Islet of Langerhans (tissue), 1 donor: Measurements from ENCODE around the gene MACROD2.
A peak's percentile ranks its signal among the peaks of the same experiment; 100 is the strongest.

Source experiments
- FAIRE-seq: peaks from one replicate; lab custom pipeline; 2011; peaks lifted over from hg19 to GRCh38; lab: Jason Lieb, UNC

Gene MACROD2

DNA sequence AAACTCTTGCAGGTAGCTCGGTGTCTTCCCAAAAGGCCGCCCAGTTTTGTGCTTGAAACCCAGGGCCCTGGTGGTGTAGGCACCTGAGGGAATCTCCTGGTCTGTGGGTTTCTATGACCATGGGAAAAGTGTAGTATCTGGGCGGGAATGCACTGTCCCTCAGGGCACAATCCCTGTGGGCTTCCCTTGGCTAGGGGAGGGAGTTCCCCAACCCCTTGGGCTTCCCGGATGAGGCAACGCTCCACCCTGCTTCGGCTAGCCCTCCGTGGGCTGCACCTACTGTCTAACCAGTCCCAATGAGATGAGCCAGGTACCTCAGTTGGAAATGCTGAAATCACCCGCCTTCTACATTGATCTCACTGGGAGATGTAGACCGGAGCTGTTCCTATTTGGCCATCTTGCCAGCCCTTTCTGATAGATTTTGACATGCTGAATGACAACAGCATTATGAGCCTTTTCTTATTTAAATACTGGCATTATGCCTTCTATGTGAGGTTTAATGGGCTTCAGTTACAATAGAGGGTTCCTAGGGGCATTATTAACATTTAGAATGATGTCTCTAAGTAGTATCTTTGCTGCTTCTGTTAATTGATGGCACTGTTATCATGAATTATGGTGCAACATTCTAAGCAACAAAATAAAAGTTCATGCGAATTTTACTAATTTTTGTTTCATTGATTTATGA, 475.8 kb downstream of the MACROD2 start:
- FAIRE-seq = no peak

DNA sequence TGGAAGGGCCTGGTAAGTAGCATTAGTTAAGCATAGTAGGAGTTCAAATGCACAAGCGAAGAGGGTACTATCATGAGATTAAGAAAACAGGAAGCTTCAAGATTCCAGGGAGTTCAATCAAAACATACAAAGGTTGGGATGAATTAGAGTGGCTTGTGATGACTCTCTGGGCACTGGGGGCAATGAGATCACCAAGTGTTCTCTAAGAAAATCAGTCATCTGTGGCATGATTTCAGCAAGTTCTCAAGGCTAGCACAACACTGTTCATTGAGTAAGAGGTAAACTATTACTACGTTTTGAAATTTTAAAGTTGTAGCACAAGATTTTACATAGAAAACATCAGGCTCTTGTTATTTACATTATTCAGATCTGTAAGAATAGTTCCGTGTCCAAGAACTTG, 481.8 kb downstream of the MACROD2 start:
- no peak for FAIRE-seq

DNA sequence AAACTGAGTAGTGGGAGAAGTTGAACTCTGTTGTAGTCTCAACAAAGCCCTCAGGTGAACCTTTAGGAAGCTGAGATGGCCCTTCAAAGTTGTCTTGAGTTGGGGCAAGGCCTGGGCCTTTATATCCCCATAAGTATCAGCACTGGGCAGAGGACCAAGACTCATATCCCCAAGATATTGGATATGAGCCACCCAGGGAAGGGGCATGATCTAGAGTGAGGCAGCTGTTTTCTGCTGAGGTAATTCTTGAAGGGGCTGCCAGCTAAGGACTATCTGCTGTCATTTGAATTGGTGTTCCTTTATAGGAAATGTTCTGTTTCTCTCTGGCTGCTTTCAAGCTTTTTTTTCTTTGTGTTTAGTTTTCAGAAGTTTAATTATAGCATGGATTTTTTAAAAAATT, 482.8 kb downstream of the MACROD2 start:
- FAIRE-seq = no peak

DNA sequence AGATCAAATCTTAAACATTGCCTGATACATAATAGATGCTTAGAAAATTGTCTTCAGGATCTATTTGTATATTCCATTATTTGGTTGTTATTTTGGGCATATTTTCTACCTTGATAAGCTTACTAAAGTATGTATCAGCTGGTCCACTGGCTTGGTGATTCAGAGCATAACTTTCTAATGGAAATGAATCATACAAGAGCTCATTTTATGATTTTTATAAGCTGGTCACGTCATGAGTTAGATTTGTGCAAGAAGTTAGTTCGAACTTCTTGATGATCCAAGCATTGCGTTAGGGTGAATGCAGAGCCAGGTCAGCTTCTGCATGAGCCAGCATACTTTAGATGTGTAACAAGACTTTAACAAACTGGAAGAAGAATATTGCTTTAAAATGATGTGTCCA, 486.5 kb downstream of the MACROD2 start:
- FAIRE-seq = no peak

DNA sequence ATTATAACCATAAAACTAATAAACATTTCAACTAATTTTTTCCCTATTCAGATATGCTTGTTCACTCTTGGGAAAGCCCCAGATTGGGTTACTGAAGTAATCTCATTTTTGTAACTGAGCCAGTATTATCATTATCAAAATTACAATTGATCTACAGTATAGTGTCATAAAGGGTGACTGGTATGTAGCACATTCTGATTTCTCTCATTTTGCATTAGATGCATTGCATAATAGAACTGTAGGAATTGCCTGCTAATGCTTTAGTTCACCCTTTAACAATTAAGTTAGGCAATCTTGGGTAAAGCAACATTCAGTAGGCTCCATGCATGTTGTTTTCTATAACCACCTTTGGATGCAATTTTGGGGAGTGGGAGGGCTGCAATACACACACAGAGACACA, 492.9 kb downstream of the MACROD2 start:
- FAIRE-seq = no peak

DNA sequence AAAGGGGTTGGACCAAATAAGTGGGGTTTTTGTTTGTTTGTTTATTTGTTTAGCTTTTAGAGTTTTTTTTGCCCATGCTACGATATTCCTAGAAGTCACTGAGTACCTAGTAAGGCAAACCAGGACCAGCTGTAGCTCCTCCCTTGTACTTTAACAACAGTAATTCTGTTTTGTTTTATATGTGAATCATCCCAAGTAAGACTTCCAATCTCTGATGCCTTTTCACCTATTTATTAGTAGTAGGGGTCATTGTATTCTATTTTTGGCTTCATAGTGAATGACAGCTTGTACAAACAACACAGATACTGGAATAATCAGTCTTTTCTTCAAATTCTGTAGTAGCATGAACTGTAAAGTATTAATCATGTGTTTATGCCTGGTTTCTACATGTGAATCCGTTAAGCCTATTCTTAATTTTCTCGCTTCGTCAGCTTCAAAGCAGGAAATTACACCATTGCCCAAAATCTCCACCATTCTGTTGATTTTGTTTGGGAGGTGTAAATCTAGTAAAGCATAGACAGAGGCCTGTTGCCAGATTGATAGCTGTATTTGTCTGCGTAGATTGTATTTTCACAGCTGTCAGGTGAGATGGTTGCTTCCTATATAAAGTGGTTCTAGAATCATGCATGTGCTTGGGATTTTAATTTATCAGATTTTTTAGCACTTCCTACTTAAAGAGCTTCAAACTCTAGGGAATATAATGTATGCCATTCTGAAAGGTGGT, 493.6 kb downstream of the MACROD2 start:
- peak; percentile 5 for FAIRE-seq

DNA sequence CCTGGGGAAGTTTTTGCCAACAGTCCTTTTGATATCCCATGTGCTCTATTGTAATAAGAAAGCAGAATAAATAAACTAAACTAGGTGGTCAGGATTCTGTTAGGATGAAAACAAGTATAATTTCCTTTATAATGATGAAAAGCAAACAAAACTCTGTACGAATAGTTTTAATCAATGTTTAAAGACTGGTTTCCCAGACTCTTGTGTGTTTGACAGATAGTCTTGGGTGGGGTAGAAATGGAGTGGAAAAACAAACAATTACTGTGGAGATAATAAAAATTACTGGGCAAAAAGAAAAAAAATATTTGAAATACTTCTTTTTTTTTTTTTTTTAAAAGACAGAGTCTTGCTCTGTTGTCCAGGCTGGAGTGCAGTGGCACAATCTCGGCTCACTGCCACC, 494.2 kb downstream of the MACROD2 start:
- no peak for FAIRE-seq

DNA sequence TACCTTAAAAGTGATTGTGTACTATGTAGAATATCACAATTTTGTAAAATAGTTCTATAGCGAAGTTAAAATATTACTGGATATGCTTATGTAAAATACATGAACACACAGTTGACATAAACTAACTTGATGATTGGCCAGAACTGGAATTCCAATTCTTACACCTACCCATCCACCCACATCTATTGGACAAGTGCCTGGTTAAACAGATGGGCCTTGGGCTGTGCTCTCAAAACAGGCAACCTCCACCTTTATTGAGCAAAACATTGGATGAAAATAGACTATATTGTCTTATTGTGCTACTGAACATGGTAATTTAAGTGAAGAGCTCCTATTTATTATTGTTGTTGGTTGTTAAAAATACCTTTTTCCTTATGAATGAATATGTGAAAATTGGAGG, 496.1 kb downstream of the MACROD2 start:
- FAIRE-seq = no peak

DNA sequence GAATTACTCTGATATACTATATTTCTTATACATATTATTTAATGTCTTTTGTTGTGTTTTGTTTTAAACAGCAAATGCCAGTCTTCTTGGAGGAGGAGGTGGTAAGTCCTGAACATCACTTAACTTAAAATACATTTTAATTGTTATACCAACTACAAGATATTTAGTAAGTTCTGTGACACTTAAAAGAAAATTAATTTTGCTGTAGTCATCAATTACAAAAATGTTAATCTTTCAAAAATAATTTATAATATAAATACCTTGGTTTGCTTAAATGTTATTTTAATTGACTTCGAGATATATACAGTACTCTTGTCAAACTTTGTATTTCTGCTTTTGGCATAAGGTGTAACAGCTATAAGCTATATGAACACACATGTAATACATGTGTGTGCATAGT, 498.1 kb downstream of the MACROD2 start:
- peak; percentile 69 for FAIRE-seq

DNA sequence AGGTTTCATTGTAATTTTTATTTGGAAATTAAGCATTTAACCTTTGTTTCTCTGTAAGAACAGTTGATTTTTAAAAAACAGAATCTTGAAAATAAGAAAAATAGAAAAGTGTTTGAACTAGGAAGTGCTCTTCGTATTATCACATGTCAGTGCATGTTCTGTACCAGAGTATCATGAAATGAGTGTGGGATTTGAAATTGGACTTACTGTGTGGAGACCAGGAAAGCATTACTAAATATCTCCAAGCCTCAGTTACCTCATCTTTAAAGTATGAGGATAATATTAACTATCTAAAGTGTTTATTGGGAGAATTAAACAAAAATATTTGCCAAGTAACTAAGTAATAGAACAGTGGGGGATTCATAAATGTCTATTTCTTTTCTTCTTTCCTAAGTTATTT, 499.0 kb downstream of the MACROD2 start:
- no peak for FAIRE-seq

DNA sequence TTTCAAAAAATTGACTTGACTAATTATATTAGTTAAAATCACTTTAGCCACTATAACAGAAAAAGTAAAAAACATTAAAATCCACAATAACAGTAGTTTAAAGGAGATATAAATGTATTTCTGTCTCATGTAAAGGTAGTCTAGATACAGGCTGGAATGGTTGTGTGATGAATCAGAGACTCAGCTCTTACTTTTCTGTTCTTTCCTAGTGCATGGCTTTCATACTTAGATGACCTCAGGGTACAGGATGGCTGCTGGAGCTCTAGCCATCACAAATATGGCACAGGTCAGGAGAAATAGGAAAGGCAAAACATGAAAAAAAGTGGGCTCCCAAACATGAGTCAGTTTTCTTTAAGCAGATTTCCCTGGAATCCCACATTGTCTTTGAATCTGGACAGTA, 499.8 kb downstream of the MACROD2 start:
- no peak for FAIRE-seq

DNA sequence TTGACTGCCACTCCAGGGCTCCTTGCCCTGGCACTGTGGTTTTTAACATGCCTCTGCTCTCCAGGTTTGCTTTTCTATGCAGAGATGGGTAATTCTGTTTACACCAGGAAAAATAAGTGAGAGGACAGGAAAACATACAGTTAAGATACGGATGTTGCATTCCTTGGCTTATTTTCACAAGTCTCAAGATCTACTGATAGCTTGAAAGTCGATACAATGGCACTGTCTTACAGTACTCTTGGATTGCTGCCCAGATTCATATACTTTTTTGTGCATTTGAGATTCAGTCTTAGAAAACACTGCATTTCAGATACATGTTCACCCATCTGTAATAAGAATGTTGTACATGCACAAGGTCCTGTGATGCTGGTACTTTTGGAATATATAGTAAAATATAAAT, 501.7 kb downstream of the MACROD2 start:
- no peak for FAIRE-seq

DNA sequence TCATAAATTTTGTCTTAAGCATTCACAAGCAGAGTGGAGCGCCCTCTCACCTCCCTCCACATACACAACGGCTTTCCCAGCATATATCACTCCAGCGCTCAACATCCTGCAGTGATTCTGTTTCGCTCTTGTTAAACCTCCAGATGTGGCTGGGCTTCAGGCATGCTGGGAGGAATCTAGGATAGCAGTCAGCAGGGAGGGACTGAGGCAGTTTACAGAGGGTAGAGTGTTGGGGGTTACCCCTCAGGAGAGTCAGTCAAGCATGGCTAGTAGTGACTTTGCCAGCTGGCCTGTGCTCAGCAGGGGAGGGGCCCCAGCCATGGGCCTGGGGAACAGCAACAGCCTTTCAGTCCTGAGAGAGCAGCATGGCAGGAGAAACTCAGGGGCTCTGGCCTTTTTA, 503.5 kb downstream of the MACROD2 start:
- no peak for FAIRE-seq

DNA sequence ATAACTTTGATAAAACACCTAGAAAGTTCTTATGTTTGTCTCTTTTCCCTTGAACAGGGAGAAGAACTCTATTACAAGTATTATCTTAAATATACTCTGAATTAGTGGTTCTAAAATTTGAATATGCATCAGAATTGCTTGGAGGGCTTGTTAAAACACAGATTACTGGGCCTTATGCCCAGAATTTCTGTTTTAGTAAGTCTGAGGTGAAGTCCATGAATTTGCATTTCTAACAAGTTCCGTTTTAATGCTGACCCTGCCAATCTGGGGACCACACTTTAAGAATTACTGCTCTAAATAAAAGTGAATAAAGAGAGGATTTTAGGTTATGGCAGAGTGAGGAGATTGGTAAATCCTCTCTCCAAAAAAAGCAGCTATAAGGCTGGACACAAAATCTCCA, 510.2 kb downstream of the MACROD2 start:
- FAIRE-seq = no peak

DNA sequence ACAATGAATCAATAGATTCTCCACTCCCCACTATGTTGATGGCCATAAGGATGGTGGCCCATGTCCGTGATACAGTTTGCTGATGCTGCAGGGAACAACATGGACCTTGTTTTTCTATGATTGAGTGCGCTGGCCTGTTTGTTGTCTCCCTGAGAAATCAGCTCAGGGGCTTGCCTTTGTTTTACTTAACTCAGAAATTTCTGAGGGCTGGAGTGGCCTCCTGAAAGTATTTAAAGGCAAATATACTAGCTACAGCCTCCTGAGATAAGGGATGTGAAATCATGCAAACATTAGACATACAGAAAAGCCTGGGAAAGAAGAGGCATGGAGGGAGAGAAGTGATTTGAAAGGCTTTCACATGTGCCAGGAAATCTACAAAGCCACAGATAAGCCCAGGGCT, 512.4 kb downstream of the MACROD2 start:
- no peak for FAIRE-seq

DNA sequence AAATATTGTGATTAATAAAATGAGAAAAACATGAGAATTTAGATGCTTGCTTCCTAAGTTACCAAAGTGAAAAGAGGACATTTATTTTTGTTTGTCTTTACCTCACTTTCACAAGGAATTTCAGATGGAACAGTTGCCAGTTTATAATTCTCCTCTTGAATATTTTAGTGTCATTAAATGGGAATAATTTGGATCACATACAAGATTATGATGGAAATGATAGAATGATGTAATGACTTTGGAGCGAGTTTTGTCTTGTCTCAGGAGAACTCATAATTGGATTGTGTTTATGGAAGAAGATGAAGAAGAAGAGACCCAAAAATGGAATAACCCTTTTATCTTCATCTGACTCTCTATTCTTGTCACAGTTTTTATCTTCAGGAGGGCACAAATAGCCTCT, 515.0 kb downstream of the MACROD2 start:
- FAIRE-seq = no peak

DNA sequence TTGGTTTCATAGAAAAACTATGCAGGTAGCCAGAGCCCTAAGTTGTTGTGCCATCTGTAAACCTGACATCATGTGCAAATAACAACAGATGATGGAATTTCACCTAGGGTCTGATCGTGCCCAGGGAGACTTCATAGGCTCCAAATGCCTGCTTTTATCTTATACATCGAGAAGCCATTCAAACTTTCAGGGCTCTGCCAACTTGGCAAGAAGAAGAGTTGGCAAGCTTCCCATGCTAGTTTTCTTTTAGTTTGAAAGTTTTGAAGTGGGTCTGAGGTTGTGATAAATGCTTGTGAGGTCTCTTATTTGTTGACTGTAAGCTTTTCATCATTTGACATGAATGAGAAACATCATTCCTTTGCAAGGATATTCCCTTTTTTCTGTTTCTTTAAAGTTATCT, 517.5 kb downstream of the MACROD2 start:
- FAIRE-seq = no peak

DNA sequence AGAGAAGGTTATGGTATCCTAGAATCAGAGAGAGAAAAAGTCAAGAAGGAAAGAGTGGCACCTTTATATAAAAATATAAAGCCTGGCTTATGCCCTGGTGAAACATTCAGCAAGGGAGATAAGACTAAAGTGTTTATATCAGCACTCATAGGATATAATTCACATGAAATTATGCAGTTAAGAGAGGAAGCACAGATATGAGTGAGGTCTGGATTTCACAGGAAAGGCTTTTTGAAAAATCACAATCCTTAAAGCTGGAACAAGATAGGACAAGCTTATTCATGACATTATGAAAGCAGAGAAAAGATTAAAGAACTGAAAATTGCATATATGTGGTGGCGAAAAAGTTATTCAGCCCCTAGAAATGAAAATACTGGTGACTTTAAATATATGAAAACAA, 523.3 kb downstream of the MACROD2 start:
- FAIRE-seq = no peak

DNA sequence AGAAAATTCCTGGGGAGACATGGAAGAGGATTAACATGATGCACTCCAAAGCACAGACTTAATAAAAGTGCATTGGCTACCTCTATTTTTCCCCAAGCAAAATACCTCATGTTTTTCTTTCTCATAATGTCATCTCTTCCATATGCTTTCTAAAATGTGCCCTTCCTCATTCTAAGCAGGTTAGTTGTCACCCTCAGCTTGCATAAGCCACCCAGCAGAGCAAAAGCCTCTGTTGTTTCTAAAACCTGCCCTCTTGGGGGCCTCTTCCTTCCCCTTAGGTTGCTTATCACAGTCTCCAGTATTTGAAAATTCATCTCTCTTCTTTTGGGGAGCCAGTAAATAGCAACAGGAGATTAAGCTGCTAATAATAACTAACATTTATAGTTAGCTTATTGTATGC, 525.7 kb downstream of the MACROD2 start:
- no peak for FAIRE-seq

DNA sequence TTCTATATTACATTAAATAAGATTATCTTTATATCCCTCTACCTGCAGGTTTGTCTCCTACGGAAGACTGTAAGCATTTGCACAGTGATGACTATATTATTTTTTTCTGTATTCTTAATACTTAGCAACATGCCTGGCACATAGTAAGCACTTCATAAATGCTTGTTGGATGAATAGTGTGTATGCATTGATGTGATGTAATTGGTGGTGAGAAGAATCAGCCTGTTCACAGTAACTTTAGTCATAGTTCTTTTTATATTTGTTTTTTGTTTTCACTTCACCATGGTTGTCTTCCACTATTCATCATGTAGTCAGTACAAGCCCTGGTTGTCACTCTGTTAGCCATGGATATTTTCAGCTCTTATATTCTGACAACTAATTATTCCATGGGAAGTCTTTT, 526.1 kb downstream of the MACROD2 start:
- FAIRE-seq = no peak

DNA sequence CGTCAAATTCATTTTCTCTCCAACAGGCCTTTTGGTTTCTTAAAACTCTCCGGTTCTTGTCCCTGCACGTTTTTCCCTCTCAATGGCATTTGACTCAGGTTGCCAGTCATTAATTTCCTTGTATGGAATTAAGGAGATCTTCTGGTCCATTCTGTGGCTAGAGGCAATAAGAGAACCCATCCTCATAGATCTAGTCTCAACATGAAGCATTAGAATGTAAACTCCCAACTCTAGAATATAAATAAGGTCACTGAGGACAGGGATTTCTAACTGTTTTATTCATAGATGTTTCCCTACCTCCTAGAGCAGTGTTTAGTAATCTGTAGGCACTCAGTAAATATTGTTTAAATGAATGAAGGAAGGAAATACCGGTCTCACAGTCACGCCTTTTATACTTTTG, 527.3 kb downstream of the MACROD2 start:
- no peak for FAIRE-seq

DNA sequence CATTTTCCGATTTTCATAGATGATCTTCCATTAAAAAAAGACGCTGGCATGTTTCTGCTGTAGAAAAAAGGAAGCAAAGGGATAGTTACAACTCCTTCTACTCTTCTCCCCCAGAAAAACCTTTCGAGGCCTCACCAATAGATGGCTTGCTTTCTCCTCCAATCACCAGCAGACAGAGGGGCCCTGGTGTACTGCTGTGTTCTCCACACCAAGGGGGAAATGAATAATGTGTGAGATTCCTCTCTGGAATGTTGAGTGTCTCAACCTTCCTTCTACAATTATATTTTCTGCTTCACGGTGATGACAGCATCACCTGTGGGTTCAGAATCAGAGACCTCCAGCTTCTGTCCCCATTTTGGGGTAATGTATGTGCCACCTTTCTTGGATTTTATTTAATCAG, 527.8 kb downstream of the MACROD2 start:
- no peak for FAIRE-seq

DNA sequence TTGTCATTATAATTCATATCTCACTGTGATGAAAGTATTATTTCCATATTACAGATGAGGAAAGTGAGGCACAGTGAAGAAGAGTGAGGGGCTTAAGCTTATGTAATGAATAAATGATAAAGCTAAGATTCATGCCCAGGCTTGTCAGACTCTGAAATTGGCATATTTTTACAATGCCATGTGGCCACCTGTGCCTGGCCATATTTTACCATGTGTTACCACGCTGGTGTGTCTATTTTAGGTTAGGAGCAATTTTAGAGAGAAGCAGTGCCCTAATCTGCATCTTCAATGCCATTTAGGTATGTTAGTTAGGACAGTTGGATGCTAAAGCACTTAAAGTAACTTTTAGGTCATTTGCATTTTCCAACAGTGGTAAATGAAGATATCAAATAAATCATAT, 530.1 kb downstream of the MACROD2 start:
- no peak for FAIRE-seq

DNA sequence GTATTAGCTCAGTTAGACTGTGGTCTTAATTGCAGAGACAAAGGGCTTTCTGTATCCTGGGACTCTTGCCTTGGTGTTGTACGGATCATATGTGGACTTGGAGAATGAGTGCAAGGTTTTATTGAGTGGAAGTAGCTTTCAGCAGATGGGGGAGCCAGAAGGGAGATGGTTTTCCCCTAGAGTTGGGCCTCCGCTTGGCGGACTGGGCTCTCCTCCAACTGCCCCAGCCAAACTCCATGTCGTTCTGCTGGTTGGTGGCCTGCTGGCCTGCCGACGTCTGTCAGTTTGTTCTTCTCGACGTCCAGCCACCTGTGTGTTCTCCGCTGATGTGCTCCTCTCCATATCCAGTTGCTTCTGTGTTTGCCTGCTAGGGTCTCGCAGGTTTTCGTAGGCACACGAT, 531.6 kb downstream of the MACROD2 start:
- no peak for FAIRE-seq
